HepG2 (cell line): ENCODE measurements around the gene FAM120B. TPM values are rescaled to one million over a fixed set of nuclear protein-coding genes. Genes with fewer than 3 reads are reported as not detected.
A peak's percentile ranks its signal among the peaks of the same experiment; 100 is the strongest.

Experiments used
- AFF4 ChIP-seq: sonication (generic); formaldehyde crosslinking; IDR thresholded peaks from 2 replicates; pipeline ENCODE4 v1.4.0; 2020; ENCODE audit warnings: missing genetic modification reagents
- ARNT ChIP-seq: fragments of 450-650 bp; IDR thresholded peaks from 2 replicates; pipeline ENCODE4 v1.6.1; 2017
- BRCA1 ChIP-seq: sonication (generic); formaldehyde crosslinking; IDR thresholded peaks from 2 replicates; pipeline ENCODE4 v1.4.0; 2020; ENCODE audit warnings: missing genetic modification reagents
- KLF9 ChIP-seq: IDR thresholded peaks from 2 replicates; pipeline ENCODE4 v1.6.1; 2016; ENCODE audit warnings: low read depth
- MTERF4 ChIP-seq: sonication (generic); formaldehyde crosslinking; IDR thresholded peaks from 2 replicates; pipeline ENCODE4 v1.8.0; 2023; ENCODE audit warnings: mild to moderate bottlenecking, missing genetic modification reagents
- NR2F6 ChIP-seq, 2 experiments: IDR thresholded peaks; 2 replicates each; pipeline ENCODE4 v1.6.1; 2016; ENCODE audit warnings: antibody characterized with exemption in 1 of 2, mild to moderate bottlenecking in 1 of 2
- POLR2AphosphoS5 ChIP-seq: IDR thresholded peaks from 2 replicates; pipeline ENCODE4 v1.6.1; 2012; ENCODE audit warnings: low read depth, low read length
- PRPF4 ChIP-seq: fragments of 200-400 bp; formaldehyde crosslinking; IDR thresholded peaks from 2 replicates; pipeline ENCODE4 v1.6.1; 2016; ENCODE audit warnings: low read length, low read depth; ENCODE audit not compliant: poor library complexity, severe bottlenecking
- RBM39 ChIP-seq: fragments of 200-400 bp; formaldehyde crosslinking; IDR thresholded peaks from one replicate; pipeline ENCODE4 v1.6.1; 2018; ENCODE audit warnings: antibody characterized with exemption, mild to moderate bottlenecking, low read depth, low read length; ENCODE audit not compliant: poor library complexity, severe bottlenecking
- ZNF205 ChIP-seq: IDR thresholded peaks from 2 replicates; pipeline ENCODE4 v1.6.1; 2018; ENCODE audit warnings: missing biosample characterization, missing genetic modification reagents
- ZNF251 ChIP-seq: sonication (generic); formaldehyde crosslinking; IDR thresholded peaks from 2 replicates; pipeline ENCODE4 v1.9.0; 2021; ENCODE audit warnings: mild to moderate bottlenecking, missing genetic modification reagents
- ZNF567 ChIP-seq: sonication (generic); formaldehyde crosslinking; IDR thresholded peaks from 2 replicates; pipeline ENCODE4 v1.8.1; 2023; ENCODE audit warnings: mild to moderate bottlenecking, missing genetic modification reagents, borderline replicate concordance
- ZNF577 ChIP-seq: sonication (generic); formaldehyde crosslinking; IDR thresholded peaks from 2 replicates; pipeline ENCODE4 v1.4.0; 2020; ENCODE audit warnings: mild to moderate bottlenecking, low read depth, missing genetic modification reagents, borderline replicate concordance
- ZNF691 ChIP-seq: sonication (generic); formaldehyde crosslinking; IDR thresholded peaks from 2 replicates; pipeline ENCODE4 v1.4.0; 2020; ENCODE audit warnings: missing genetic modification reagents, low read depth, mild to moderate bottlenecking, borderline replicate concordance
- ZNF788 ChIP-seq: sonication (generic); formaldehyde crosslinking; IDR thresholded peaks from 2 replicates; pipeline ENCODE4 v1.5.0; 2020; ENCODE audit warnings: mild to moderate bottlenecking, missing genetic modification reagents, borderline replicate concordance
- ZNF83 ChIP-seq: sonication (generic); formaldehyde crosslinking; IDR thresholded peaks from 2 replicates; pipeline ENCODE4 v1.4.0; 2020; ENCODE audit warnings: missing genetic modification reagents, mild to moderate bottlenecking, borderline replicate concordance
- polyA plus RNA-seq, 8 experiments: library from polyadenylated mRNA; depleted of rRNA in 3 of 8; stranded (reverse) in 7 of 8; unstranded in 1 of 8; fragments of >200 nt; fragmentation: Illumina TruSeq in 4 of 8; extraction: Trizol in 4 of 8; gene quantifications; 2 replicates each; pipeline versions ENCODE4 v1.2.1 to v1.2.3, GENCODE V29; 2011 to 2016; ENCODE audit warnings: low read depth in 4 of 8, missing spikeins in 1 of 8, mixed read lengths in 1 of 8; ENCODE audit not compliant: insufficient read depth in 1 of 8
- total RNA-seq, 5 experiments: library from RNA; depleted of rRNA; stranded (reverse); fragments of >200 nt; fragmentation: Illumina TruSeq; extraction: Trizol; gene quantifications; 2 replicates each; pipeline ENCODE4 v1.2.3, GENCODE V29; 2016; ENCODE audit warnings: low read depth in 1 of 5
- TF ChIP-seq, protein P1 (sequence below): sonication (generic); formaldehyde crosslinking; IDR thresholded peaks from 2 replicates; pipeline ENCODE4 v1.5.0; 2020; ENCODE audit warnings: missing genetic modification reagents

The FAM120B gene
- total and polyA plus RNA-seq, 2 of the 13 experiments (the other 11 are each of a cell fraction or from before 2014, with no cell fraction given) = 9.2 to 10.7 TPM

- TF ChIP-seq RBM39 = no peak
- TF ChIP-seq, protein P1, sequence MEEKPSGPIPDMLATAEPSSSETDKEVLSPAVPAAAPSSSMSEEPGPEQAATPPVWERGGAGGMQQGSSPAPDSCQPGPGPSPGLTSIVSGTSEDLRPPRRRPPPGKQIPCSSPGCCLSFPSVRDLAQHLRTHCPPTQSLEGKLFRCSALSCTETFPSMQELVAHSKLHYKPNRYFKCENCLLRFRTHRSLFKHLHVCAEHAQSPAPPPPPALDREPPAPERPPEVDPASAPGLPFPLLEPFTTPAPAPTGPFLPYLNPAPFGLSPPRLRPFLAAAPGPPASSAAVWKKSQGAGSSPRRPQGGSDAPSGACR (CRISPR knock-in tag) = peak; percentile 84; the same call in 1 of the 2 replicates
- peak; percentile 54; the same call in 1 of the 2 replicates for TF ChIP-seq ZNF788 (CRISPR knock-in tag)
- no peak for TF ChIP-seq AFF4 (CRISPR knock-in tag)
- TF ChIP-seq ZNF567 = no peak
- peak; percentile 12; the same call in 1 of the 2 replicates for TF ChIP-seq ZNF83 (CRISPR knock-in tag)
- no peak for TF ChIP-seq BRCA1 (CRISPR knock-in tag)
- no peak for TF ChIP-seq POLR2AphosphoS5
- TF ChIP-seq ARNT = no peak
- no peak for TF ChIP-seq PRPF4
- TF ChIP-seq NR2F6 (IDR thresholded peaks at IDR 0.05) = no peak
- no peak for TF ChIP-seq NR2F6 (CRISPR knock-in tag; IDR thresholded peaks at IDR 0.05)
- TF ChIP-seq KLF9 = no peak
- TF ChIP-seq ZNF205 = no peak
- TF ChIP-seq ZNF577 (CRISPR knock-in tag) = no peak
- no peak for TF ChIP-seq ZNF251 (CRISPR knock-in tag)
- no peak for TF ChIP-seq MTERF4 (CRISPR knock-in tag)
- no peak for TF ChIP-seq ZNF691
Measured at GRCh38 chr6:170295510-170296422, 10.8 kb upstream of the FAM120B start (continued).
